ENCODE data around the gene SLC16A3.
A peak's percentile ranks its signal among the peaks of the same experiment; 100 is the strongest.

The SLC16A3 gene

DNA sequence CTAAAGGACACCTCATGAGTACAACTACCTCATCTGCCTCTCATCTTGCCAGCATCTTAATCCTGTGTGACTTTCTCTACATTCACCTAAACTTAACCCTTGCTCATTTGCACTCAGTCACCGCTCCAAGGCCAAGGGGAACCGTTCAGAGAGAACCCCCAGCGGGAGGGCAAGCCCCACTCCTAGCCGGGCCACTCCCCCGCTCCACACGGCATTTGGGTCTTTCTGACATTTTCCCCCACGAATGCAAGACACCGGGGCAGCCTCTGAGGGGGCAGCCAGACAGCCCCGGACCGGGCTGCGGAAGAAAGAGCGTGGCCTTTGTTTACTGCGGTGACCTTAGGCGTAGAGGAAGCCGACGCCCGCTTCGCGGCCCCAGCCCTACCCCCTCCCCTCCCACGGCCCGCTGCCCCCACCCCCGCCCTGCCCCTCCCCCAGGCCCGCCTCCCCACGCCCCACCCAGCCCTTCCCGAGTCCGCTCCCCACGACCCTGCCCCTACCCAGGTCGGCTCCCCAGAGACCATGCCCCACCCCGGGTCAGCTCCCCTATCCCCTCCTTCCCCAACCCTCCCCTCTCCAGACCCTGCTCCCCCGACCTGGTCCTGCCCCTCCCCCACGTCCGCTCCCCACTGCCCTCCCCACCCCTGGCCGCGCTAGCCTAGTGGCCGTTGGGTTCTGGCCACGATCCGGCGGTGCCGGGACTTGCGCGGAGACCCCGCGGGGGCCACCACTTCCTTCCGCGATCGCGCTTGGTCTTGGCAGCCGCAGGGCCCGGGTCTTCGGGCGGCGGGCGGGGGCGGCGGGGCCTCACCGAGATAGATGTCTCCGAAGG is 43.9 kb downstream of the SLC16A3 start:
- peak overlapping the region; percentile 80 for H3K4me3 ChIP-seq (ENCODE audit: control insufficient read depth, low read depth, low read length)
- no peak for DNase-seq (ENCODE audit: low read depth)
- TF ChIP-seq, protein P1, sequence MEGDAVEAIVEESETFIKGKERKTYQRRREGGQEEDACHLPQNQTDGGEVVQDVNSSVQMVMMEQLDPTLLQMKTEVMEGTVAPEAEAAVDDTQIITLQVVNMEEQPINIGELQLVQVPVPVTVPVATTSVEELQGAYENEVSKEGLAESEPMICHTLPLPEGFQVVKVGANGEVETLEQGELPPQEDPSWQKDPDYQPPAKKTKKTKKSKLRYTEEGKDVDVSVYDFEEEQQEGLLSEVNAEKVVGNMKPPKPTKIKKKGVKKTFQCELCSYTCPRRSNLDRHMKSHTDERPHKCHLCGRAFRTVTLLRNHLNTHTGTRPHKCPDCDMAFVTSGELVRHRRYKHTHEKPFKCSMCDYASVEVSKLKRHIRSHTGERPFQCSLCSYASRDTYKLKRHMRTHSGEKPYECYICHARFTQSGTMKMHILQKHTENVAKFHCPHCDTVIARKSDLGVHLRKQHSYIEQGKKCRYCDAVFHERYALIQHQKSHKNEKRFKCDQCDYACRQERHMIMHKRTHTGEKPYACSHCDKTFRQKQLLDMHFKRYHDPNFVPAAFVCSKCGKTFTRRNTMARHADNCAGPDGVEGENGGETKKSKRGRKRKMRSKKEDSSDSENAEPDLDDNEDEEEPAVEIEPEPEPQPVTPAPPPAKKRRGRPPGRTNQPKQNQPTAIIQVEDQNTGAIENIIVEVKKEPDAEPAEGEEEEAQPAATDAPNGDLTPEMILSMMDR (conservative IDR thresholded peaks at IDR 0.05; ENCODE audit: control insufficient read depth, insufficient read depth, low read depth, low read length): no peak

DNA sequence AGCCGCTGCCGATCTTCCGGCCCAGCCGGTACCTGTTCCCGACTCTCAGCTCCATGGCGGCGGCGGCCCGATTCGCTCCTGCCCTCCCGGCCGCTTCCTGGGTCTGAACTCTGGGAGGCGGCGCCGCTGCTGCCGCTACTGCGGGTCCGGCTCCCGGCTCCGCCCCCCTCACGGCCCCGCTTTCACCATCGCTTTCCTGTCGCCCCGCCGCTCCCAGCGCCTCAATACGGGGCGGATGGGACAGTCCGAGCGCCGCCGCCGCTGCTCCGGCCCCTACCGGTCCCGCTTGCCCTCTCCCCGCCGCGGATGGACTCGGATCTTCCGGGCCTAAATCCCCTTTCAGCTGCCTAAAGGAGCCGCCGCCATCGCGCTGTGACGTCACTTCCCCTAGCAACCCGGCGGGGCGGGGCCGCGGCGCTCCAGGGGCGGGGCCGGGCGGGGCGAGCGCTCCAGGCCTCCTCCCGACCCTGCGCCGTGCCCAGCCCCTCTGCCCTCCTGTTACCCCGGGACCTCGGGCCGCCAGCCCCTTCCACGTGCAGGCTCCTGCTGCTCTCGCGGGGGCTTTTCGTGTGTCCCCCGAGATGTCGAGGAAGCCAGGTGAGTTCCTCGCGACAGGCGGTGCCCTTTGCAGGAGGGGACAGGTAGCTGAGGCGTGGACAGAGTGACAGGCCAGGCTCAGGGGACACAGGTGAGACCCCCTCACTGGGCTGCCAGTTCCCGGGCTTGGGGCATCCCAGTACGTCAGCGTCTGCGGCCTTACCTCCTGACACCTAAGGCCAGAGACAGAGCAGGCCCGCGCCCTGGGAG is 44.7 kb downstream of the SLC16A3 start, which contains the start of gene CSNK1D:
Gene CSNK1D, minus strand, starts transcription at position 374 of the 807 bp plus-strand sequence. Its CDS starts 319 bp downstream, at position 55.
- TF ChIP-seq, protein P1 (conservative IDR thresholded peaks at IDR 0.05; ENCODE audit: control insufficient read depth, insufficient read depth, low read depth, low read length): no peak
- peak within 1 kb of the TSS; percentile 80 for H3K4me3 ChIP-seq (ENCODE audit: control insufficient read depth, low read depth, low read length)
- DNase-seq (ENCODE audit: low read depth): peak; percentile 76

DNA sequence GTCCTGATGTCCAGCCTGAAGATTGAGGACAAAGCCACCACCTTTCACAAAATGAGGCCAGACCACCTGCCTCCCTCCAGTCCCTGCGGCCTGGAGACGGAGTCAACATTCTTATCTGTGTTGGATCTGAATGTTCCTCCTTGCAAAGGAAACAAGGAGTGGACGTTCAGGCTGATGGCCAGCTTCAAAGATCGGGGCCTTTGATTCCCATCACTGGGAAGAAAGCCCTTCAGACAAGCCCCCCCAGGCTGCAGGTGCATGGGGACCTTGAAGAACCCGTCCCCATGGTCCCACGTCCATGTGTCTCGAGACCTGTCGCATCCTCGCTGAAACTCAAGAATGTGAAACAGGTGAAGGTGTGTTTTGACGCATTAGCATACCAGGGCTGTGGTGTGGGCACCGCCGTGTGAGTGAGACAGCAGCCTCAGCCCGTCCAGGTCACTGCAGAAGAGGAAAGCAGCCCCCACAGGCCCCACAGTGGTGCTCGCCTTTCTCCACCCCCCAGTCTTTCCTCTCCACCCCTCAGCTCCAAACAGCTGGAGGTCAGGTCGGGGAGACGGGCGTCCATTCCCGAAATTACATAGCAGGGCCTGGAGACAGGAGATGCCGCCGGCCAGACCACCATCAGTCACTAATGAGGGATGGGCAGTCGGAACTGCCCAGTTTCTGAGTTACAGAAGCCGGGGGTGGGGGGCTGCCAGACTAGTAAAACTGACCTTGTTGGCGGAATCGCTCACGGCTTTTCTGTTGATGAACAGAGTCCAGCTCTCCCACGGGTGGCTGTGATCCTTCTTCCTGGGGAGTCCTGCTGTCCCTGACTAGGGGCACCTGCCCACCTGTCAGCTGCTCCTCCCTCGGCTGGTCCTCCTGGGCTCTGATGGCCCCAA is 45.5 kb downstream of the SLC16A3 start:
- TF ChIP-seq, protein P1 (conservative IDR thresholded peaks at IDR 0.05; ENCODE audit: control insufficient read depth, insufficient read depth, low read depth, low read length): no peak
- DNase-seq (ENCODE audit: low read depth): no peak
- H3K4me3 ChIP-seq (ENCODE audit: control insufficient read depth, low read depth, low read length): peak overlapping the region; percentile 80

DNA sequence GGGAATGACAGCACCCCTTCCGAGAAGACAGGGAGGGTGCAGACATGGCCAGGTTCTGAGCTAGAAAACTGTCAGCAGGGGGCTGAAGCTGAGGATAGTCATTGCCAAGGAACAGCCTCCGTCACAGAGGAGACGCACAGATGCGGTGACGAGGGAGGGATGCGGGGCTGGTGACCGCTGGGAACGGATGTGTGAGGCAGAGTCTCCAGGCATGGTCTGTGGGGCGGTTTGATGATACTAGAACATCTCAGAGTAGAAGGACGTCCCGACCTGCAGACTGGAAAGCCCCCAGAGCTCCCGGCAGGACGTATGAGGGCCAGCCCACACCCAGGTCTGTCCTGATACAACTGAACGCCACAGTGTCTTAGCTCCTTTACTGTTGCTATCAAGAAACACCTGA is 46.5 kb downstream of the SLC16A3 start:
- TF ChIP-seq, protein P1 (conservative IDR thresholded peaks at IDR 0.05; ENCODE audit: control insufficient read depth, insufficient read depth, low read depth, low read length): no peak
- DNase-seq (ENCODE audit: low read depth): no peak
- H3K4me3 ChIP-seq (ENCODE audit: control insufficient read depth, low read depth, low read length): no peak overlapping the region

DNA sequence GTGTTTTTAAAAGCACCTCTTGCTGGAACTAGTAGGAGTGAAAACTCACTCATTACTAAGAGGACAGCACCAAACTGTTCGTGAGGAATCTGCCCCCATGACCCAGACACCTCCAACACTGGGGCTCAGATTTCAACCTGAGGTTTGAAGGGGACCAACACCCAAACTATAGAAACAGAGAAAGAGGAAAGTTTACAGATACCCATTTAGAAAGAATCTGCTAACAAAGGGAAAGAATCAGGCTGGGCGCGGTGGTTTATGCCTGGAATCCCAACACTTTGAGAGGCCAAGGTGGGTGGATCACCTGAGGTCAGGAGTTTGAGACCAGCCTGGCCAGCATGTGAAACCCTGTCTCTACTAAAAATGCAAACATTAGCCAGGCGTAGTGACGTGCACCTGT is 48.1 kb downstream of the SLC16A3 start:
- H3K4me3 ChIP-seq (ENCODE audit: control insufficient read depth, low read depth, low read length): no peak overlapping the region
- TF ChIP-seq, protein P1 (conservative IDR thresholded peaks at IDR 0.05; ENCODE audit: control insufficient read depth, insufficient read depth, low read depth, low read length): no peak
- DNase-seq (ENCODE audit: low read depth): no peak

DNA sequence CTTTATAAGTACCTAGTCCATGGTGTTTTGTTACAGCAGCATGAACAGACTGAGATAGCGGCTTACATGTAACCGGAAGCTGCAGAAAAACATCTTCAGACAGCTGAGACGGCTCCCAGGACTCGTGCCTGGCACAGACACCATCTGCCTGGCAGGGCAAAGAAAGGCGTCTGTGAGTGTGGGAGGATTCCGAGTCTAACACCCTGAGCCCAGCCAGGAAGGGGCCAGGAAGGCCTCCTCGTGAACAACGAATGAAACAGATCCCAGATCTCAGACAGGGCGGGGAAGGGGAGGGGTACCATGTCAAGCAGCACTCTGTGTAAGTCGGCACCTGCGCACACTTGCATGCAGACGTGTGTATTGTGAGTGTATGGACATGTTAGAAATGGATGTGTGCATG is 49.0 kb downstream of the SLC16A3 start:
- H3K4me3 ChIP-seq (ENCODE audit: control insufficient read depth, low read depth, low read length): no peak overlapping the region
- no peak for DNase-seq (ENCODE audit: low read depth)
- TF ChIP-seq, protein P1 (conservative IDR thresholded peaks at IDR 0.05; ENCODE audit: control insufficient read depth, insufficient read depth, low read depth, low read length): no peak

Measured in fibroblast of mammary gland (primary cell).